ENCODE data around the gene TNKS2. TPM values are rescaled to one million over a fixed set of nuclear protein-coding genes. Genes with fewer than 3 reads are reported as not detected.

TNKS2 gene
- total and polyA plus RNA-seq, 2 donors (not counting 1 experiment from before 2014, with no cell fraction given) = 17.5 to 45.8 TPM

GRCh38 chr10:91901784-91902677, 103.8 kb downstream of the TNKS2 start:
- no peak overlapping the region for H3K9ac ChIP-seq (ENCODE audit: low read length)
- H3K79me2 ChIP-seq (ENCODE audit: control insufficient read depth, insufficient read depth, low read length) = no peaks in the 10 kb centered on the region
- no peak overlapping the region for H3K4me3 ChIP-seq (ENCODE audit: control extremely low read depth in 1 of 5, extremely low read depth in 1 of 5, insufficient read depth in 1 of 5, low read depth in 2 of 5, low read length in 4 of 5)
- no CpG with 5 or more reads among the region's 2 CpGs for WGBS (ENCODE audit: insufficient coverage)
- no peak overlapping the region for H3K27ac ChIP-seq (ENCODE audit: low read length in 2 of 2)
- no peaks in the 10 kb centered on the region for H3K27me3 ChIP-seq (replicated peaks in 1 of 4; ENCODE audit: control extremely low read depth in 1 of 4, control insufficient read depth in 3 of 4, insufficient read depth in 4 of 4, low read length in 3 of 4)
- no peak overlapping the region for H2AFZ ChIP-seq (ENCODE audit: insufficient read depth, low read depth, low read length, poor library complexity, severe bottlenecking)
- no peaks in the 10 kb centered on the region for H3K9me3 ChIP-seq (ENCODE audit: control extremely low read depth in 1 of 3, control insufficient read depth in 2 of 3, insufficient read depth in 1 of 3, low read length in 2 of 3)
- peaks cover 5% of the 10 kb centered on the region for H3K4me1 Mint-ChIP-seq
- H3K4me3 Mint-ChIP-seq = no peak overlapping the region
- TF ChIP-seq EZH2 (IDR thresholded peaks at IDR 0.05; ENCODE audit: borderline replicate concordance, insufficient read depth, low read depth, low read length, poor library complexity, severe bottlenecking) = no peak
- TF ChIP-seq, protein P1, sequence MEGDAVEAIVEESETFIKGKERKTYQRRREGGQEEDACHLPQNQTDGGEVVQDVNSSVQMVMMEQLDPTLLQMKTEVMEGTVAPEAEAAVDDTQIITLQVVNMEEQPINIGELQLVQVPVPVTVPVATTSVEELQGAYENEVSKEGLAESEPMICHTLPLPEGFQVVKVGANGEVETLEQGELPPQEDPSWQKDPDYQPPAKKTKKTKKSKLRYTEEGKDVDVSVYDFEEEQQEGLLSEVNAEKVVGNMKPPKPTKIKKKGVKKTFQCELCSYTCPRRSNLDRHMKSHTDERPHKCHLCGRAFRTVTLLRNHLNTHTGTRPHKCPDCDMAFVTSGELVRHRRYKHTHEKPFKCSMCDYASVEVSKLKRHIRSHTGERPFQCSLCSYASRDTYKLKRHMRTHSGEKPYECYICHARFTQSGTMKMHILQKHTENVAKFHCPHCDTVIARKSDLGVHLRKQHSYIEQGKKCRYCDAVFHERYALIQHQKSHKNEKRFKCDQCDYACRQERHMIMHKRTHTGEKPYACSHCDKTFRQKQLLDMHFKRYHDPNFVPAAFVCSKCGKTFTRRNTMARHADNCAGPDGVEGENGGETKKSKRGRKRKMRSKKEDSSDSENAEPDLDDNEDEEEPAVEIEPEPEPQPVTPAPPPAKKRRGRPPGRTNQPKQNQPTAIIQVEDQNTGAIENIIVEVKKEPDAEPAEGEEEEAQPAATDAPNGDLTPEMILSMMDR (IDR thresholded peaks at IDR 0.05) = no peak
- H4K20me1 ChIP-seq (ENCODE audit: control insufficient read depth, insufficient read depth, low read length, poor library complexity, severe bottlenecking) = no peaks in the 10 kb centered on the region
- intact Hi-C loops (cut with micrococcal nuclease) = no loop called here
- DNase-seq (no peak), ATAC-seq (ENCODE audit: low read depth) (peak; percentile 61)
- H3K36me3 ChIP-seq (replicated peaks in 1 of 2; ENCODE audit: control extremely low read depth in 1 of 2, control insufficient read depth in 1 of 2, extremely low read depth in 1 of 2, insufficient read depth in 2 of 2, low read length in 1 of 2) = no peaks in the 10 kb centered on the region
- H3K4me2 ChIP-seq (replicated peaks; ENCODE audit: low read depth, low read length, poor library complexity, severe bottlenecking) = no peak overlapping the region
- H3K27ac Mint-ChIP-seq = peak overlapping the region; percentile 27
- ChIA-PET CTCF (no interaction called here), POLR2A (no interaction called here)
- H3K9me3 Mint-ChIP-seq (ENCODE audit: insufficient read depth) = no peaks in the 10 kb centered on the region
- H3K27me3 Mint-ChIP-seq = peaks cover 8% of the 10 kb centered on the region
- H3K4me1 ChIP-seq (ENCODE audit: control insufficient read depth in 2 of 2, insufficient read depth in 2 of 2, low read length in 2 of 2) = no peaks in the 10 kb centered on the region

DNA sequence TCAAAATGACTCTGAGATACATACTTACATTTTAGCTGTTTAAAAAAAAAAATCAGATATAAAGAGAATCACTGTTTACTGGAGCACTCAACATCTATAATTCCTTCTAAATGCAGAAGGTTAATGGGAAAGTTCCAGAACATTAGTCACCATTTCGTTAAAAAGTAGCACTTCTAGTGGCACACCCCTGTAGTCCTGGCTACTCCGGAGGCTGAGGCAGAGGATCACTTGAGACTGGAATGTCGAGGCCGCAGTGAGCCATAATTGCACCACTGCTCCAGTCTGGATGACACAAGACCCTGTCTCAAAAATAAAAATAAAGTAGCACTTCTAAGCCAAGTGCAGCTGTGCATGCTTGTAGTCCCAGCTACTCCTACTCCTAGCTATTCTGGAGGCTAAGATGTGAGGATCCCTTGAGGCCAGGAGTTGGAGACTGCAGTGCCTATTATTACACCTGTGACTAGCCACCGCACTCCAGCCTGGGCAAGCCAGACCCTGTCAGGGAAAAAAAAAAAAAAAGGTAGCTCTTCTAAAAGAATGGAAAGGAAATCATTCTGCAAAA, 108.9 kb downstream of the TNKS2 start:
- peaks cover 18% of the 10 kb centered on the region for H3K4me1 Mint-ChIP-seq
- Histone ChIP-seq H3K9me3 (ENCODE audit: control extremely low read depth in 1 of 3, control insufficient read depth in 2 of 3, insufficient read depth in 1 of 3, low read length in 2 of 3) (no peaks in the 10 kb centered on the region), H3K79me2 (ENCODE audit: control insufficient read depth, insufficient read depth, low read length) (no peaks in the 10 kb centered on the region), H3K4me1 (ENCODE audit: control insufficient read depth in 2 of 2, insufficient read depth in 2 of 2, low read length in 2 of 2) (peaks cover 10 to 11% of the 10 kb centered on the region in 2 donors), H3K4me2 (replicated peaks; ENCODE audit: low read depth, low read length, poor library complexity, severe bottlenecking) (no peak overlapping the region), H3K27me3 (replicated peaks in 1 of 4; ENCODE audit: control extremely low read depth in 1 of 4, control insufficient read depth in 3 of 4, insufficient read depth in 4 of 4, low read length in 3 of 4) (no peaks in the 10 kb centered on the region), H2AFZ (ENCODE audit: insufficient read depth, low read depth, low read length, poor library complexity, severe bottlenecking) (no peak overlapping the region), H3K27ac (ENCODE audit: low read length in 2 of 2) (no peak overlapping the region), H4K20me1 (ENCODE audit: control insufficient read depth, insufficient read depth, low read length, poor library complexity, severe bottlenecking) (no peaks in the 10 kb centered on the region), H3K36me3 (replicated peaks in 1 of 2; ENCODE audit: control extremely low read depth in 1 of 2, control insufficient read depth in 1 of 2, extremely low read depth in 1 of 2, insufficient read depth in 2 of 2, low read length in 1 of 2) (no peaks in the 10 kb centered on the region), H3K9ac (ENCODE audit: low read length) (no peak overlapping the region), H3K4me3 (ENCODE audit: control extremely low read depth in 1 of 5, extremely low read depth in 1 of 5, insufficient read depth in 1 of 5, low read depth in 2 of 5, low read length in 4 of 5) (no peak overlapping the region)
- 95% methylated on average over 5 of the region's 5 CpGs for WGBS (ENCODE audit: insufficient coverage)
- DNase-seq (no peak), ATAC-seq (ENCODE audit: low read depth) (no peak)
- peak overlapping the region; percentile 96 for H3K4me3 Mint-ChIP-seq
- CTCF ChIA-PET = interaction anchor here (1.2 to 2.5 kb wide), 4 partner anchors 15 to 148 kb away, joined by 4 to 25 read pairs (median 6); no protein-coding TSS in a partner anchor
- POLR2A ChIA-PET = interaction anchor here (2.6 kb wide), 1 partner anchor 17 kb away, joined by 9 read pairs; the partner anchor contains the start of gene BTAF1
- no peaks in the 10 kb centered on the region for H3K27me3 Mint-ChIP-seq
- H3K27ac Mint-ChIP-seq = no peak overlapping the region
- intact Hi-C loops (cut with micrococcal nuclease) = loop anchor here (5.0 kb wide), 1 partner anchor 705 kb away; no protein-coding TSS in a partner anchor
- no peaks in the 10 kb centered on the region for H3K9me3 Mint-ChIP-seq (ENCODE audit: insufficient read depth)
- TF ChIP-seq EZH2 (IDR thresholded peaks at IDR 0.05; ENCODE audit: borderline replicate concordance, insufficient read depth, low read depth, low read length, poor library complexity, severe bottlenecking) = no peak
- TF ChIP-seq, protein P1 (IDR thresholded peaks at IDR 0.05) = no peak

Measured in B cell (primary cell).